ENCODE results near the gene KTN1. TPM values are rescaled to one million over a fixed set of nuclear protein-coding genes. Genes with fewer than 3 reads are reported as not detected.

KTN1 gene
- 10 to 100 TPM; 45.8 to 63.1 TPM for polyA plus RNA-seq

GRCh38 chr14:55579724-55580469 is at the start of gene KTN1:
Gene KTN1, plus strand, starts transcription at chr14:55580207. Its CDS starts 31,842 bp downstream, at chr14:55612049.
- WGBS, 2 donors = 0 to 1% methylated on average over 61 to 96 of the region's 96 CpGs
- Histone ChIP-seq H3K27me3 (ENCODE audit: control insufficient read depth in 1 of 2, insufficient read depth in 2 of 2, low read length in 2 of 2) (no peaks in the 10 kb centered on the region), H3K36me3 (ENCODE audit: control insufficient read depth in 2 of 2, insufficient read depth in 2 of 2, low read length in 1 of 2) (no peaks in the 10 kb centered on the region), H3K9me3 (ENCODE audit: control insufficient read depth in 2 of 2, insufficient read depth in 1 of 2, low read depth in 1 of 2, low read length in 1 of 2) (no peaks in the 10 kb centered on the region), H3K4me1 (ENCODE audit: control insufficient read depth in 2 of 2, insufficient read depth in 2 of 2, low read length in 1 of 2) (no peaks in the 10 kb centered on the region), H3K4me3 (ENCODE audit: low read depth in 1 of 2, low read length in 2 of 2) (peak within 1 kb of the TSS; percentile 89 to 98), H3K27ac (ENCODE audit: low read depth in 2 of 2, low read length in 1 of 2) (peak within 1 kb of the TSS; percentile 92 to 95)

GRCh38 chr14:55530464-55530863 is 49.5 kb upstream of the KTN1 start:
- WGBS, 2 donors = 46 to 75% methylated on average over 3 of the region's 3 CpGs
- Histone ChIP-seq H3K36me3 (ENCODE audit: control insufficient read depth in 2 of 2, insufficient read depth in 2 of 2, low read length in 1 of 2) (no peaks in the 10 kb centered on the region), H3K27me3 (ENCODE audit: control insufficient read depth in 1 of 2, insufficient read depth in 2 of 2, low read length in 2 of 2) (no peaks in the 10 kb centered on the region)

GRCh38 chr14:55532645-55533344 is 47.2 kb upstream of the KTN1 start:
- Histone ChIP-seq H3K4me1 (ENCODE audit: control insufficient read depth in 2 of 2, insufficient read depth in 2 of 2, low read length in 1 of 2) (peaks cover 0 to 10% of the 10 kb centered on the region in 2 donors), H3K36me3 (ENCODE audit: control insufficient read depth in 2 of 2, insufficient read depth in 2 of 2, low read length in 1 of 2) (no peaks in the 10 kb centered on the region), H3K27me3 (ENCODE audit: control insufficient read depth in 1 of 2, insufficient read depth in 2 of 2, low read length in 2 of 2) (no peaks in the 10 kb centered on the region), H3K4me3 (ENCODE audit: low read depth in 1 of 2, low read length in 2 of 2) (no peak overlapping the region), H3K27ac (ENCODE audit: low read depth in 2 of 2, low read length in 1 of 2) (no peak overlapping the region), H3K9me3 (ENCODE audit: control insufficient read depth in 2 of 2, insufficient read depth in 1 of 2, low read depth in 1 of 2, low read length in 1 of 2) (no peaks in the 10 kb centered on the region)
- WGBS, 2 donors = 65 to 74% methylated on average over 7 of the region's 7 CpGs

More at GRCh38 chr14:55530464-55530863, 49.5 kb upstream of the KTN1 start:
- H3K4me1 ChIP-seq (ENCODE audit: control insufficient read depth in 2 of 2, insufficient read depth in 2 of 2, low read length in 1 of 2) = peaks cover 0 to 10% of the 10 kb centered on the region in 2 donors
- H3K9me3 ChIP-seq (ENCODE audit: control insufficient read depth in 2 of 2, insufficient read depth in 1 of 2, low read depth in 1 of 2, low read length in 1 of 2) = no peaks in the 10 kb centered on the region
- H3K27ac ChIP-seq (ENCODE audit: low read depth in 2 of 2, low read length in 1 of 2) = no peak overlapping the region
- no peak overlapping the region for H3K4me3 ChIP-seq (ENCODE audit: low read depth in 1 of 2, low read length in 2 of 2)

- Histone ChIP-seq H3K27me3 (ENCODE audit: control insufficient read depth in 1 of 2, insufficient read depth in 2 of 2, low read length in 2 of 2) (no peaks in the 10 kb centered on the region), H3K36me3 (ENCODE audit: control insufficient read depth in 2 of 2, insufficient read depth in 2 of 2, low read length in 1 of 2) (no peaks in the 10 kb centered on the region), H3K4me3 (ENCODE audit: low read depth in 1 of 2, low read length in 2 of 2) (no peak overlapping the region), H3K9me3 (ENCODE audit: control insufficient read depth in 2 of 2, insufficient read depth in 1 of 2, low read depth in 1 of 2, low read length in 1 of 2) (no peaks in the 10 kb centered on the region), H3K4me1 (ENCODE audit: control insufficient read depth in 2 of 2, insufficient read depth in 2 of 2, low read length in 1 of 2) (peaks cover 0 to 10% of the 10 kb centered on the region in 2 donors), H3K27ac (ENCODE audit: low read depth in 2 of 2, low read length in 1 of 2) (peak overlapping the region; percentile 27 to 76)
- 38 to 62% methylated on average over 5 of the region's 5 CpGs for WGBS, 2 donors
These were observed 46.0 kb upstream of the KTN1 start for GRCh38 chr14:55533960-55534359.

- Histone ChIP-seq H3K36me3 (ENCODE audit: control insufficient read depth in 2 of 2, insufficient read depth in 2 of 2, low read length in 1 of 2) (no peaks in the 10 kb centered on the region), H3K27me3 (ENCODE audit: control insufficient read depth in 1 of 2, insufficient read depth in 2 of 2, low read length in 2 of 2) (no peaks in the 10 kb centered on the region), H3K4me1 (ENCODE audit: control insufficient read depth in 2 of 2, insufficient read depth in 2 of 2, low read length in 1 of 2) (peaks cover 0 to 8% of the 10 kb centered on the region in 2 donors), H3K9me3 (ENCODE audit: control insufficient read depth in 2 of 2, insufficient read depth in 1 of 2, low read depth in 1 of 2, low read length in 1 of 2) (no peaks in the 10 kb centered on the region), H3K4me3 (ENCODE audit: low read depth in 1 of 2, low read length in 2 of 2) (no peak overlapping the region), H3K27ac (ENCODE audit: low read depth in 2 of 2, low read length in 1 of 2) (no peak overlapping the region)
- WGBS, 2 donors = 46 to 61% methylated on average over 2 of the region's 2 CpGs
These were observed 44.3 kb upstream of the KTN1 start for GRCh38 chr14:55535516-55536203.

- Histone ChIP-seq H3K4me1 (ENCODE audit: control insufficient read depth in 2 of 2, insufficient read depth in 2 of 2, low read length in 1 of 2) (peaks cover 0 to 5% of the 10 kb centered on the region in 2 donors), H3K4me3 (ENCODE audit: low read depth in 1 of 2, low read length in 2 of 2) (no peak overlapping the region), H3K36me3 (ENCODE audit: control insufficient read depth in 2 of 2, insufficient read depth in 2 of 2, low read length in 1 of 2) (no peaks in the 10 kb centered on the region), H3K9me3 (ENCODE audit: control insufficient read depth in 2 of 2, insufficient read depth in 1 of 2, low read depth in 1 of 2, low read length in 1 of 2) (no peaks in the 10 kb centered on the region), H3K27ac (ENCODE audit: low read depth in 2 of 2, low read length in 1 of 2) (no peak overlapping the region), H3K27me3 (ENCODE audit: control insufficient read depth in 1 of 2, insufficient read depth in 2 of 2, low read length in 2 of 2) (no peaks in the 10 kb centered on the region)
These were observed 43.8 kb upstream of the KTN1 start for GRCh38 chr14:55536204-55536708.

- H3K4me3 ChIP-seq (ENCODE audit: low read depth in 1 of 2, low read length in 2 of 2) = no peak overlapping the region
- no peak overlapping the region for H3K27ac ChIP-seq (ENCODE audit: low read depth in 2 of 2, low read length in 1 of 2)
- no peaks in the 10 kb centered on the region for H3K27me3 ChIP-seq (ENCODE audit: control insufficient read depth in 1 of 2, insufficient read depth in 2 of 2, low read length in 2 of 2)
- H3K9me3 ChIP-seq (ENCODE audit: control insufficient read depth in 2 of 2, insufficient read depth in 1 of 2, low read depth in 1 of 2, low read length in 1 of 2) = no peaks in the 10 kb centered on the region
- no peaks in the 10 kb centered on the region for H3K36me3 ChIP-seq (ENCODE audit: control insufficient read depth in 2 of 2, insufficient read depth in 2 of 2, low read length in 1 of 2)
- H3K4me1 ChIP-seq (ENCODE audit: control insufficient read depth in 2 of 2, insufficient read depth in 2 of 2, low read length in 1 of 2) = peaks cover 0 to 3% of the 10 kb centered on the region in 2 donors
These were observed 42.2 kb upstream of the KTN1 start for GRCh38 chr14:55537782-55538181.

GRCh38 chr14:55539975-55540374 is 40.0 kb upstream of the KTN1 start:
- no peak overlapping the region for H3K27ac ChIP-seq (ENCODE audit: low read depth in 2 of 2, low read length in 1 of 2)
- no peaks in the 10 kb centered on the region for H3K4me1 ChIP-seq (ENCODE audit: control insufficient read depth in 2 of 2, insufficient read depth in 2 of 2, low read length in 1 of 2)
- no peaks in the 10 kb centered on the region for H3K27me3 ChIP-seq (ENCODE audit: control insufficient read depth in 1 of 2, insufficient read depth in 2 of 2, low read length in 2 of 2)
- WGBS, 2 donors = 86 to 95% methylated on average over 2 of the region's 2 CpGs
- H3K9me3 ChIP-seq (ENCODE audit: control insufficient read depth in 2 of 2, insufficient read depth in 1 of 2, low read depth in 1 of 2, low read length in 1 of 2) = no peaks in the 10 kb centered on the region
- H3K4me3 ChIP-seq (ENCODE audit: low read depth in 1 of 2, low read length in 2 of 2) = no peak overlapping the region
- no peaks in the 10 kb centered on the region for H3K36me3 ChIP-seq (ENCODE audit: control insufficient read depth in 2 of 2, insufficient read depth in 2 of 2, low read length in 1 of 2)

GRCh38 chr14:55540847-55541773 is 38.9 kb upstream of the KTN1 start:
- H3K4me3 ChIP-seq (ENCODE audit: low read depth in 1 of 2, low read length in 2 of 2) = no peak overlapping the region
- H3K27me3 ChIP-seq (ENCODE audit: control insufficient read depth in 1 of 2, insufficient read depth in 2 of 2, low read length in 2 of 2) = no peaks in the 10 kb centered on the region
- no peaks in the 10 kb centered on the region for H3K36me3 ChIP-seq (ENCODE audit: control insufficient read depth in 2 of 2, insufficient read depth in 2 of 2, low read length in 1 of 2)
- no peaks in the 10 kb centered on the region for H3K9me3 ChIP-seq (ENCODE audit: control insufficient read depth in 2 of 2, insufficient read depth in 1 of 2, low read depth in 1 of 2, low read length in 1 of 2)
- H3K27ac ChIP-seq (ENCODE audit: low read depth in 2 of 2, low read length in 1 of 2) = no peak overlapping the region
- H3K4me1 ChIP-seq (ENCODE audit: control insufficient read depth in 2 of 2, insufficient read depth in 2 of 2, low read length in 1 of 2) = no peaks in the 10 kb centered on the region
- 87 to 89% methylated on average over 5 of the region's 5 CpGs for WGBS, 2 donors

All from esophagus (tissue), 2 donors.